ENCODE results near the gene ATOX1.

- no peak for TF ChIP-seq POLR2AphosphoS5 (IDR thresholded peaks at IDR 0.05; ENCODE audit: low read depth, low read length)
- no peak for TF ChIP-seq TAF1 (IDR thresholded peaks at IDR 0.05; ENCODE audit: borderline replicate concordance, insufficient read depth, low read length)
- TF ChIP-seq FOXP2 (optimal IDR thresholded peaks at IDR 0.05; ENCODE audit: borderline replicate concordance, extremely low read depth, extremely low read length, insufficient read depth) = no peak
- TF ChIP-seq SIN3A (IDR thresholded peaks at IDR 0.05; ENCODE audit: borderline replicate concordance, insufficient read depth, low read length) = no peak
Measured at GRCh38 chr5:151720215-151720614, 38.2 kb downstream of the ATOX1 start.

Measured in PFSK-1 (cell line).